Duodenal mucosa (tissue), 2 donors: ENCODE results near the gene DUSP18.
"Not testable (repeated sequence)": the region's sequence is repeated elsewhere in the genome, so short reads cannot be mapped to it uniquely, and the experiment has no call there.

Experiments
- H3K27ac ChIP-seq: one replicate; pipeline ENCODE4 v1.7.0; 2013; ENCODE audit warnings: low read depth, low read length
- H3K27me3 ChIP-seq, 2 donors: one replicate each; pipeline ENCODE4 v1.7.0; 2013; ENCODE audit warnings: low read length in 2 of 2, control low read depth in 1 of 2; ENCODE audit not compliant: insufficient read depth in 2 of 2, control insufficient read depth in 1 of 2
- H3K36me3 ChIP-seq, 2 donors: one replicate each; pipeline ENCODE4 v1.7.0; 2013; ENCODE audit warnings: low read length in 2 of 2, control low read depth in 1 of 2; ENCODE audit not compliant: insufficient read depth in 2 of 2, control insufficient read depth in 1 of 2
- H3K4me1 ChIP-seq, 2 donors: one replicate each; pipeline ENCODE4 v1.7.0; 2013; ENCODE audit warnings: low read length in 2 of 2, control low read depth in 1 of 2; ENCODE audit not compliant: insufficient read depth in 2 of 2, control insufficient read depth in 1 of 2
- H3K4me3 ChIP-seq, 2 donors: one replicate each; pipeline ENCODE4 v1.7.0; 2013; ENCODE audit warnings: low read length in 2 of 2, low read depth in 1 of 2
- H3K9ac ChIP-seq, 2 donors: one replicate each; pipeline ENCODE4 v1.7.0; 2013; ENCODE audit warnings: low read length in 2 of 2, low read depth in 1 of 2
- H3K9me3 ChIP-seq, 2 donors: one replicate each; pipeline ENCODE4 v1.7.0; 2013; ENCODE audit warnings: low read length in 2 of 2, control low read depth in 1 of 2; ENCODE audit not compliant: control insufficient read depth in 1 of 2

The DUSP18 gene

DNA sequence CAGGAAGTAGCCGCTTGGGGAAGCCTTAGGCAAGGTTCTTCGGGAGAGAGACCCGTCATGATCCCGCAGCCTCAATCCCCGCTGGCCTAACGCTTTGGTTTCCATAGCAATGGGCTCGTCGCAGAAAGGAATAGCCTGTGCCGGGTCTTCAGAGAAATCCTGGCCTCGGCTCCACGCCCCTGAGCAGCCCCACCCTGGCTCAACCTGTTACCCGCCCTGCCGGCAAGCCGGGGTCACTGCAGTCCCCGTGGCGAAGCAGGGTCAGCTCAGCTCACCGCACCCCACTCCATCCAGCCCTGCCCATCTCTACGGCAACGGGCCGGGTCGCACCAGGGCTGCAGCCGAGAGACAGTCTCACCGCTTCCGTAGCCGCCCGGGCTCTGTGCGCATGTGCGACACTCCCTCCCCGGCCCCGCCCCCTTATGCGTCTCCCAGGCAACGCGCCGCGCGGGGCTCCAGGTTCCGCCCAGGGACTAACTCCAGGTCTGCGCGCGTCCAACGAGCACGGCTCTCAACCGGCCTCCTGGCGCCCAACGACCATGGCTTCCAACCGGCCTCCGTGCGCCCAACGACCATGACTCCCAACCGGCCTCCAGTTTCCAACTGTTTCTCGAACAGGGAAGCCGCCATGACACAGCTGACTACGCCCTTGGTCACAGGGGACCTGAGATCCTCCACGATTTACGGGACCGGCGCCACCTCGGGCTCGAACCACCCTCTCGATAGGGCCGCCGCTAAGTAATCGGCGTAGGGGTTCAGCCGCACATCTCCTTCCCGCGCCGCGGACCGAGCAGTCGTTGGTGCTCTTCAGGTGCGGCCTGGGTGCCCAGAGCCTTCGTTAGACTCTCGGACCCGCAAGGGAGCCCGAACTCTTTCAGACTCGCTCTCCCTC, at the start of gene DUSP18:
Gene DUSP18, minus strand, starts transcription at position 382 of the 892 bp plus-strand sequence. CDS start 3,872 bp downstream, outside the sequence.
- peaks cover 5 to 11% of the 10 kb centered on the region in 2 donors for H3K36me3 ChIP-seq
- no peaks in the 10 kb centered on the region for H3K9me3 ChIP-seq
- no peaks in the 10 kb centered on the region for H3K27me3 ChIP-seq
- peak within 1 kb of the TSS; percentile 82 to 87 for H3K9ac ChIP-seq
- H3K27ac ChIP-seq: peak within 1 kb of the TSS; percentile 85
- H3K4me3 ChIP-seq: peak within 1 kb of the TSS; percentile 90 to 93
- H3K4me1 ChIP-seq: peaks cover 23 to 26% of the 10 kb centered on the region in 2 donors

DNA sequence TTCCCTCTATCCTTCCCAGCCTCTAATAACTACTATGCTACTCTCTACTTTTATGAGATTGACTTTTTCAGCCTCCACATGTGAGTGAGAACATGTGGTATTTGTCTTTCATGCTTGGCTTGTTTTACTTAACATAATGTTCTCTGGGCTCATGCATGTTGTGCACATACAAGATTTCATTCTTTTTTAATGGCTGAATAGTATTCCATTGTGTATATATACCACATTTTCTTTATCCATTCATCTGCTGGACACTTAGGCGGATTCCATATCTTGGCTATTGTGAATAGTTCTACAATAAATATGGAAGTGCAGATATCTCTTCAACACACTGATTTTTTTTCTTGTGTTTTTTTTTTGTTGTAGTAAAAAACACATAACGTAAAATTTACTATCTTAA, 46.4 kb upstream of the DUSP18 start:
- Histone ChIP-seq H3K27me3 (no peaks in the 10 kb centered on the region), H3K9me3 (no peaks in the 10 kb centered on the region), H3K9ac (no peak overlapping the region), H3K27ac (no peak overlapping the region), H3K4me3 (no peak overlapping the region), H3K4me1 (no peaks in the 10 kb centered on the region), H3K36me3 (no peaks in the 10 kb centered on the region)

DNA sequence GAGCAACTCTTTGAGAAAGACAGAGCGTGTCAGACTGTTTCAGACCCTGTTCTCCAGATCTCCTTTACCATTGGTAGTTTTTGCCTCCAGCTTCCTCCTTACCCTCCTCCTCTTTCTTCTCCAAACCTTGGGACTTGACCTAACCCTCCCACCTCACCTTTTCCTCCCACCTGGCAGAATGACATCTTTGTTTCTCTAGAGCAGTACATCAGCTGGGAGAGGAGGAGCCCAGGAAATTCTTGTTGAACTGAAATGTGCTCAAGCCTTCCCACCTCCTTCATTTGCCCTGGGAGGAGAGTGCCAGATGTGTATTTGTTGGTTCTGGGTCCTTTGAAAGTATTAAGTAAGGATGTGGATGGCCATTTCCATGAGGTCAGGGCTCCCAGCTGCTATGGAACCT, 44.4 kb upstream of the DUSP18 start:
- H3K36me3 ChIP-seq: no peaks in the 10 kb centered on the region
- H3K9me3 ChIP-seq: no peaks in the 10 kb centered on the region
- no peak overlapping the region for H3K27ac ChIP-seq
- H3K4me3 ChIP-seq: no peak overlapping the region
- no peak overlapping the region for H3K9ac ChIP-seq
- no peaks in the 10 kb centered on the region for H3K27me3 ChIP-seq
- H3K4me1 ChIP-seq: no peaks in the 10 kb centered on the region

DNA sequence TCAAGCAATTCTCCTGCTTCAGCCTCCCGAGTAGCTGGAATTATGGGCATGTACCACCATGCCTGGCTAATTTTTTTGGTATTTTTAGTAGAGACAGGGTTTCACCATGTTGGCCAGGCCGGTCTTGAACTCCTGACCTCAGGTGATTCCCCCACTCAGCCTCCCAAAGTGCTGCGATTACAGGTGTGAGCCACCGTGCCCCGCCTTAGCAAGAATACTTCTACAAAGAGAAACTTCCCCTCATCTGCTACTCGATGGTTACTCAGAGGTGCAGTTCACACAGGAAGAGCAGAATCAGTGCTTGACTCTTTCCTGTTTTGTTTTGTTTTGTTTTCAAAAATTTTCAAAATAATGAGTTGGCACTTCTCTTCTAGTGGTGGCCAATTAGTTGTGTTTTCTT, 42.3 kb upstream of the DUSP18 start:
- H3K36me3 ChIP-seq, H3K27ac ChIP-seq, H3K4me1 ChIP-seq, H3K27me3 ChIP-seq, H3K9me3 ChIP-seq, H3K4me3 ChIP-seq, H3K9ac ChIP-seq: not testable (repeated sequence)

DNA sequence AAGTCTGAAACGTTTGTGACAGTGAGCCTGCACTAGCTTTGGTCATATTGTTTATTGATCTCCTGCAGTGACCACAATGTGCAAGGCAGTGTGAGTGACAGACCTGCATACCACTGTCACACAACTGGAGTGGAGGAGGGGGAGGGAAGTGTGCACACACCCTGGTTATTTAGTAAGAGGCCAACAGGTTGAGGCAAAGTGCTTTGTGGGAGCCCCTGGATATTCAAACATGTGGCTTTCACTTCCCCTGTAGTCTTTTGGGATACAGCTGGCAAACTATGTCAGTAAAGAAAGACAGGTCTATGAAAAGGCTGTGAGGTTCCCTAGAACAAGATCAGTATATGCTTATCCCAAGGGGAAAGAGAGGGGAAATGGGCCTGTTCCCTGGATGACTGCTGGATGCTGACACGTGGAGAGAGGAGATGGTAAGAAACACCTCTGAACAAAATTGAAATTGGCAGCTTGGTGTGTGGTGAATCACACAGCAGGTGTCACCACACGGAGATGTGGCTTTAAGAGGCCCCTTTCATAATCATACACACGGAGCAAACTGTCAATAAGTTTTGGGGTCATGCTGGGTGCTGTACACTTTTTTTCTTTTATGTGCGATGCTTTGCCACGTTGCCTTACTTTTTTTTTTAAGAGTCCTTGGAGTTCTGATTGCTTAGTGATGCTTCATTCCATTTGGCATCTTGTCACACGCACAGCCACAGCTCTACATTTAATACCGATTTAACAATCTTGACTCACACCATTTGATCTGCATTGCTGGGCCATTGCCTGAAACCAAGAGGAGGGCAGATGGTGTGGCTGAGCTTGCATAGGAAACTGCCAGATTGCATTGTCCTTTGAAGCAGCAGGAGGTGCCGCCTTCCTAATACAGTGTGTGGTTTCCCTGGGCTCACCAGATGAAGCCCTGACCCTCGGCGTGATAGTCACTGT, 38.3 kb upstream of the DUSP18 start:
- no peaks in the 10 kb centered on the region for H3K27me3 ChIP-seq
- no peaks in the 10 kb centered on the region for H3K36me3 ChIP-seq
- H3K27ac ChIP-seq: no peak overlapping the region
- H3K9me3 ChIP-seq: no peaks in the 10 kb centered on the region
- no peaks in the 10 kb centered on the region for H3K4me1 ChIP-seq
- H3K9ac ChIP-seq: no peak overlapping the region
- no peak overlapping the region for H3K4me3 ChIP-seq

DNA sequence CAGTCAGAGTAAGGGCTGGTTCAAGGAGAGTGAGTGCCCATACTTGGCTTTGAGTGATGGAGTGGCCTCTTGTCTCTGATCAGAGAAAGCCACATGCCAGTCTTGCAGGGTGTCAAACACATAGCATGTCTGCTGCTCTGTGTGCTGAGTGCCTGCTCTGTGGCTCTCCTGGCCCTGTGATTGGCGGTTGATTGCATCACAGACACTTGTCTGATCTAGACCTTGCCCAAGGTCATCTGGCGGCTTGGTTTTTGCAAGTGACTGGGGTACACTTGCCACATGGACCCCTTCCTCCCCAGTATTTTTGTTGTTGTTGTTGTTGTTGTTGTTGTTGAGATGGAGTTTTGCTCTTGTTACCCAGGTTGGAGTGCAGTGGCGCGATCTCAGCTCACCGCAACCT, 37.3 kb upstream of the DUSP18 start:
- Histone ChIP-seq H3K27me3 (no peaks in the 10 kb centered on the region), H3K27ac (no peak overlapping the region), H3K9ac (no peak overlapping the region), H3K4me3 (no peak overlapping the region), H3K36me3 (no peaks in the 10 kb centered on the region), H3K4me1 (no peaks in the 10 kb centered on the region), H3K9me3 (no peaks in the 10 kb centered on the region)

DNA sequence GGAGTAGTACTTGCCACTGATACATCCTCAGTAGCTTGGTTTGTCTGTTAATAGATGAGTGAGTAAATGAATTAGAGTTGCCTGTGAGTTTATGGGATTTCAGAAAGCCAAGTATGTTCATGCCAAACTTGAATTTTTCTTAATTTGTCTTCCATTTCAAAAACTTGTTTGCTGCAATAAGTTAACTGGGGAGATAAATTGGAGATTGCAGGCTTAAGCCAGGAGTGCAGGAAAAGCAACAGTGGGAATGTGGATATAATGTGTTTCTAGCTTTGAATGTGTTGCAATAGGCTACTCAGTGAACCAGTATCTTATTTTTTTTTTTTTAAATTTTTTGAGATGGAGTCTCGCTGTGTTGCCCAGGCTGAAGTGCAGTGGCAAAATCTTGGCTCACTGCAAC, 35.2 kb upstream of the DUSP18 start:
- Histone ChIP-seq H3K9ac (no peak overlapping the region), H3K9me3 (no peaks in the 10 kb centered on the region), H3K27ac (no peak overlapping the region), H3K4me3 (no peak overlapping the region), H3K27me3 (no peaks in the 10 kb centered on the region), H3K36me3 (no peaks in the 10 kb centered on the region), H3K4me1 (no peaks in the 10 kb centered on the region)

DNA sequence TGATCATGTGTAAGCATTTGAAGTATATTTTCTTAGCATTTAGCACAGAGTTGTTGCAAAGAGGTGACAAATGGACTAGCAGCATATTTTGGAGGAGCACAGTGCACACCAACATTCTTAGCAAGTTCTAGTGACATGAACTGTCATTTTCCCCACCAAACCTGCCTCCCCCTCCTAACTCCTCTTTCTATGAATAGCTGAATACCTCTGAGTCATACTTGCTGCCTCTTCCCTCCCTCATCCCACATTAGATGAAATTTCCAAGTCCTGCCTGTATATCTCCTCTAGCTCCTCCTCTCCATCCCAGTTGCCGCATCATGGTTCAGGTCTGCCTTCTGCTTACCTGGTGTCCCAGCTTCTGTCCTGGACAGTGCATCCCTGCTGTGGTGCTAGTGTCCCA, 34.2 kb upstream of the DUSP18 start:
- H3K9me3 ChIP-seq: no peaks in the 10 kb centered on the region

DNA sequence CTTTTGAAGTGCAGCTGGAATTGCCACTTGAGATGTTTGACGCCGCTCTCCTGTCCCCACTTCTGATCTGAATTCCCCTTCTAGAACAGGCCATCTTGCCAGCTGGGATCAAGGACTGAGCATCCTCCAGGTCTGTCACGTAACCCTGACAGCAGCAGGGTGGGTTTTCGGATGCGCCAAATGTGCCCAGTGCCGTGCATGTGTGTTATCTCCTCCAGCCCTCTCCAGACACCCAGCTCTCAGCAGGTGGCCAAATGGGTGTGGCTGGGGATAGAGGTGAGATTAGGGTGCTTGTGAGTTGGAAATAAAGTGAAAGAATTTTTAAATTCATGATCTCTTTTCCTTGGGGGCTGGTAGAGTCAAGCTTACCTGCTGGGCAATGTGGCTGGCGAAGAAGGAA, 30.3 kb upstream of the DUSP18 start:
- no peak overlapping the region for H3K27ac ChIP-seq
- no peak overlapping the region for H3K9ac ChIP-seq
- no peaks in the 10 kb centered on the region for H3K36me3 ChIP-seq
- peaks cover 0 to 6% of the 10 kb centered on the region in 2 donors for H3K27me3 ChIP-seq
- no peak overlapping the region for H3K4me3 ChIP-seq
- no peaks in the 10 kb centered on the region for H3K9me3 ChIP-seq
- H3K4me1 ChIP-seq: peaks cover 0 to 6% of the 10 kb centered on the region in 2 donors

More for the DNA sequence above, 34.2 kb upstream of the DUSP18 start:
- H3K9ac ChIP-seq: no peak overlapping the region
- H3K36me3 ChIP-seq: no peaks in the 10 kb centered on the region
- H3K4me1 ChIP-seq: no peaks in the 10 kb centered on the region
- H3K4me3 ChIP-seq: no peak overlapping the region
- no peaks in the 10 kb centered on the region for H3K27me3 ChIP-seq
- no peak overlapping the region for H3K27ac ChIP-seq
